HUDEP-2 (cell line): Measurements from ENCODE around the gene RNF44.

Source experiments
- DNase-seq, 76 experiments: peaks; one replicate each; lab custom pipeline; 2025; ENCODE audit not compliant: unreplicated experiment in 76 of 76; lab: John Stamatoyannopoulos, UW

Gene RNF44

DNA sequence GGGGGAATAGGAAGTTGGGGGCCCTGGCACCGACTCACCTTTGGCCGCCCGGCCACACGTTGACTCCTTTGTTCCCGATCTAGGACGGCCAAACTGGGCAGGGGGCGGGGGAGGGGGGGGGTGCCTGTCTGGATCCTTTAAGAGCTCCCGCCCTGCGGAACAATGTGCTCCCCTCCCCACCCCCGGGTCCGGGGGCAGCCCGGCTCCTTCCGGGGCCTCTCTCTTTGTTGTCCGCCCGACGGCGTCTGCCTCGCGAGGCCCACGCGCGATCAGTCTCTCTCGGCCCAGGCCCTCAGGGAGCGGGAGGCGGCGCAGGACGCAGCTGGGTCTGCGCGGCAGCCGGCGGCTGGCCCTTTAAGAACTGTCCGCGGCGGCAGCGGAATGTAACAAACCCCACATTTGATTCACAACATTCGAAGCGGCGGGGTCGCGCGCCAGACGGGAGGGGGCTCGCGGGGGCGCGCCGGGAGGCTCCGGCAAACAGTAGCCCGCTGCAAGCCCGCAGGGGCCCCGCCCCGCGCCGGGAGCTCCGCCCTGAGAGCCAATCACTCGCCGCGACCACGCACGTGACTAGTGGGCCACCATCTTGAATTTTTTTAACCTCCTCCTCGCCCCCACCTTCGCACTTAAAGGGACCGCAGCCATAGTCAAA is at the start of gene RNF44:
Gene RNF44, minus strand, starts transcription at position 501 of the 652 bp plus-strand sequence. CDS start 4,930 bp downstream, outside the sequence.
- DNase-seq: peak in 74 of 76 experiments; percentile 65 to 97 (median 94)

DNA sequence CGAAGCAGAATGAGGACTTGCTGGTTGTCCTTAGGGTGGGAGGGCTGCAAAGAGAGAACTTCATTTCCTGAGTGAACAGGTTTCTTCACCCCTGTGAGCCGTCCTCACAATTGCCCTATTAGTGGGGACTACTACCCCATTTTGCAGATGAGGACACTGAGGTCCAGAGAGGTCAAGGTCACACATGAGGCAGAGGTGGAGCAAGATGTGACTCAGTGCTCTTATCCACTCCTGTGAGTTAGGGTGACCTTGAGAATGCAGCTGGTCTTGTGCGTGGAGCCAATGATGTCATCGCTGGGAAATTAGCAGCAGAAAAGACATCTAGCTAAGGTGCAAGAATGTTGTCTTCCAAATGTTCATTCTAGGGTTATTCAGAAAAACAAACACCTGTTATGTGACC is 45.9 kb upstream of the RNF44 start:
- no peak for DNase-seq

DNA sequence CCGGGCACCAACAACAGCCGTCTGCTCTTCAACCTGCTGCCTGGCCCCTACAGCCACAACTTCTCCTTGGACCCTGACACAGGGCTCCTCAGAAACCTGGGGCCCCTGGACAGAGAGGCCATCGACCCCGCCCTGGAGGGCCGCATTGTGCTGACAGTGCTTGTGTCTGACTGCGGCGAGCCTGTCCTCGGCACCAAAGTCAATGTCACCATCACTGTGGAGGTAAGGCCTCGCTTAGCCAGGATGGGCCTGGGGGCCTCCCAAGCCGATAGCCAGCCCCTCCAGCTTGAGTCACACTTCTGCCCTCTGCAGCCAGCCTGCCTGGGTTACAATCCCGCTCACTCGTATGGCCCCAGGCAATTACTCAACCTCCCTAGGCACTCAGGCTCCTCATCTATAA is 44.2 kb upstream of the RNF44 start:
- DNase-seq: no peak

DNA sequence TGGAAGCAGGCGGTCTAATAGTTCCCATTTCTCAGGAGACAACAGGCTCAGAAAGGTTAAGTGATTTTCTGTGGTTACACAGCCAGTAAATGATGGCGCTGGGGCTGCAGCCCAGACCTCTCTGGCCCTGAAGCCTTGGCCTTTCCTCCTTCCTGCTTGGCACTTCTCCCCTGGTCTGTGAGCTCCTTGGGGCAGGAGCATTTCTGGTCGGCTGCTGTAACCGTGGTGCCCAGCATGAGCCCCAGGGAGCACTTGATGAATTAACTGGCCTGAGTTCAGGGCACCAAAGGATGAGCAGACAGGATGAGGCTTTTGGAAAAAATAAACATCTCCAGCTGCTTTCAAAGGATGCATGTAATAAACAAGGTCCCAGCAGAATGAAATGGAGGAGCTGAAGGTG is 42.1 kb upstream of the RNF44 start:
- DNase-seq: no peak

DNA sequence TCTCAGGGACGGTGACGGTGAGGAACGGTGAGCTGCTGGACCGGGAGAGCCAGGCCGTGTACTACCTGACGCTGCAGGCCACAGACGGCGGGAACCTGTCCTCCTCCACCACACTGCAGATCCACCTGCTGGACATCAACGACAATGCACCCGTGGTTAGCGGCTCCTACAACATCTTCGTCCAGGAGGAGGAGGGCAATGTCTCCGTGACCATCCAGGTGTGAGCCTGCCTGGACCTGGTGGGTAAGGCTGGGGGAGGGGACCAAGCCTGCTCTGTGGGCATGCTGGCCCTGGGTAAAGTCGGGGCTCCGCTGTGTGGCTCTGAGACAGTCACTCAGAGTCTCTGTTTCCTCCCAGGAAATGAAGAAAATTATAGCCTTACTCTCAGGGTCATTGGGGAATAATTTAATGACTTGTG is 41.2 kb upstream of the RNF44 start:
- DNase-seq: peak in 23 of 76 experiments; percentile 0 to 53 (median 17)

DNA sequence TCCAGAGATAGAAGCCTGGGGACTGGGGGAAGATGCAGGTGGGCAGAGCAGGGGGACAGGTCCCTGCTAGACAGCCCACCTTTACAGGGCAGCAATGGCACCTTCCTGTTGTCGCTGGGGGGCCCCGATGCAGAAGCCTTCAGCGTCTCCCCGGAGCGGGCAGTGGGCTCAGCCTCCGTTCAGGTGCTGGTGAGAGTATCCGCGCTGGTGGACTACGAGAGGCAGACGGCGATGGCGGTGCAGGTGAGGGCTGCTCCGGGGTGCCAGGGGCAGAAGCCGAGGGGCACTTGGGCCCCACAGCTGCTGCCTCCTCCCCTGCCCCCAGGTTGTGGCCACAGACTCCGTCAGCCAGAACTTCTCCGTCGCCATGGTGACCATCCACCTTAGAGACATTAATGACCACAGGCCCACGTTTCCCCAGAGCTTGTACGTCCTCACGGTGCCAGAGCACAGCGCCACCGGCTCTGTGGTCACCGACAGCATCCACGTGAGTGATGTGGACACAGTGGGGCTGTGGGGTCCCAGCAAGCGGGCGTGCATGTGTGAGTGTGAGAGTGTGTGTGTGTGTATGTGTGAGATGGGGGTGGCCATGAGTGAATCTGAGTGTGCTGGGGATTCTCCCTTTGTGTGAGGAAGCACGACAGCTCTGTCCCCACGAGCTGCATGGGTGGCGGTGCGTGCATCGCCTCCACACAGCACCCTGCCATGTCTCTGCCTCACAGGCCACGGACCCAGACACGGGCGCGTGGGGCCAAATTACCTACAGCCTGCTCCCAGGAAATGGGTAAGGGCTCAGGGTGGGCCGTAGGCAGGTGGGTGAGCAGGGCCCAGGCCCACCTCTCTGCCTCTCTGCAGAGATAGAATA is 40.3 kb upstream of the RNF44 start:
- no peak for DNase-seq

DNA sequence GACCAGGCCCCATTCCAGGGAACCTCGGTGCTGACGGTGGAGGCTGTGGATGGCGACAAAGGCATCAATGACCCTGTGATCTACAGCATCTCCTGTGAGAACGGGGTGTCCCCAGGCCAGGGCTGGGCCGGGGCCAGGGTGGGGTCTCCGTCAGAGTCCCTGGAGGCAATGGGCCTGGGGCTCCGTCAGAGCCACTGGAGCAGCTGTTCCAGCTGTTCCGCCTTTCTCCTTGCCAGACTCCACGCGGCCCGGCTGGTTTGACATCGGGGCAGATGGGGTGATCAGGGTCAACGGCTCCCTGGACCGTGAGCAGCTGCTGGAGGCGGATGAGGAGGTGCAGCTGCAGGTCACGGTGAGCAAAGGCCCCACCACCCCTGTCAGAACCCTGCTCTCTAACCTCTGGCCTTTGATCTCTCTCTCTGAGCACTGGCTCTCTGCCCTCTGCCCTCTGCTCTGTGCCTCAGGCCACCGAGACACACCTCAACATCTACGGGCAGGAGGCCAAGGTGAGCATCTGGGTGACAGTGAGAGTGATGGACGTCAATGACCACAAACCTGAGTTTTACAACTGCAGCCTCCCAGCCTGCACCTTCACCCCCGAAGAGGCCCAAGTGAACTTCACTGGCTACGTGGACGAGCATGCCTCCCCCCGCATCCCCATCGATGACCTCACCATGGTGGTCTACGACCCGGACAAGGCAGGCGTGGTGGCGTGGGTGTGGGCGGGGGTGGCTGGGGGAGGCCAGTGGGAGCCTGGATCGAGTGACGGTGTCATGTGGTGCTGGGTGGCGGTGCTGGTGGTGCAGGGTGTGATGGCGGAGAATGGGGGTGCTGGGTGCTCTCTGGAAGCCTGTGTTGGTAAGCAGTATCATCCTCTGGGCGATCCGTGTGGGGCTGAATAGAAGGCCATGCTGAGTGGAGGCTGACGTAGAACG is 38.6 kb upstream of the RNF44 start:
- DNase-seq: no peak

DNA sequence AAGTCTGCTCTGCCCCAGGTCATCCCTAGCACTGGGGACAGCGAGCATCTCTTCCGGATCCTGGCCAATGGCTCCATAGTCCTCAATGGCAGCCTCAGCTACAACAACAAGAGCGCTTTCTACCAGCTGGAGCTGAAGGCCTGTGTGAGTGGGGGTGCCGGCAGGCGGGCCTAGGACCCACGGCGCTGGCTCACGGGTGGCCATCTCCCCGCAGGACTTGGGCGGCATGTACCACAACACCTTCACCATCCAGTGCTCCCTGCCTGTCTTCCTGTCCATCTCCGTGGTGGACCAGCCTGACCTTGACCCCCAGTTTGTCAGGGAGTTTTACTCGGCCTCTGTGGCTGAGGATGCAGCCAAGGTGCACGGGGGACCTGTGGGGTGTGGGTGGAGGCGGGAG is 37.9 kb upstream of the RNF44 start:
- DNase-seq: no peak

DNA sequence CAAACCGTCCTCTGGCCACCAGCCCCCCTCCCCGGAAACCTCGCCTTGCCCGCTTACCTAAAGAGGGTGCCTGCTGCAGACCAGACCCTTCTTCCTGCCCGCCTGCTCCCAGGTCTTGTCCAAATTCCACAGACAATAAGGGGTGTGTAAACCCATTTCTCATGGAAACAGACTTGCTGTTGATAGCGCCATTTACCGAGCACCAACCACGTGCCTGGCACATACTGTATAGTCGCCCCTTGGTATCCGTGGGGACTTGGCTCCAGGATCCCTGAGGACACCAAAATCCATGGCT is 37.0 kb upstream of the RNF44 start:
- DNase-seq: no peak

DNA sequence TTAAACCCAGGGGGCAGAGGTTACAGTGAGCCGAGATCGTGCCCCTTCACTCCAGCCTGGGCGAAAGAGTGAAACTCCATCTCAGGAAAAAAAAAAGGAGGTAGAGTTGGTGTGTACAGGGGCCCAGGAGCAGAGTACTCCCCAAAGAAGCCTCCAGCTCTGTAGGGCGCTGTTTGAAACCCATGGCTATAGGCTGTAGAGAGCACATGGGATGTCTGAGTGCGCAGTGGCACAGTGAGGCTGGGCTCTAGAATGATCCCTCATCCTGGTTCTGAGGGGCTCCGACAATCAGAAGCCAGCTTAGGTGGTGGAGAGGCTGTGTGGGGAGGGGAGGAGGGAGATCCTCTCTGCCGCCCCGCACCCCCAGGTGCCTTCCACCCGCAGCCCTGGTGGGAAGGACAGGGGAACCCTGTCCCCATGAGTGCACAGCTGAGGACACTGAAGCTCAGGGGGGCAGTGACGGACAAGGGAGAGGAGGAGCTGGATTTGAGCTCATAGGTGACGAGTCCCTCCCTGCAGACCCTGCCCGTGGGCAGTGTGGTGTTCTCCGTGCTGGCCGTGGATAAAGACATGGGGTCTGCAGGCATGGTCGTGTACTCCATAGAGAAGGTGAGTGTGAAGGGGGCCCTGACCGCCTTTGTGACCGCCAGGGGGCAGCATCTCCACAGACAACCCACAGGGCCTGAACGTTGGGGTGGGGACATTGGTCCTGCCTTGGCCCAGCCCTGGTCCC is 36.5 kb upstream of the RNF44 start:
- peak in 58 of 76 experiments; percentile 1 to 73 (median 41) for DNase-seq

DNA sequence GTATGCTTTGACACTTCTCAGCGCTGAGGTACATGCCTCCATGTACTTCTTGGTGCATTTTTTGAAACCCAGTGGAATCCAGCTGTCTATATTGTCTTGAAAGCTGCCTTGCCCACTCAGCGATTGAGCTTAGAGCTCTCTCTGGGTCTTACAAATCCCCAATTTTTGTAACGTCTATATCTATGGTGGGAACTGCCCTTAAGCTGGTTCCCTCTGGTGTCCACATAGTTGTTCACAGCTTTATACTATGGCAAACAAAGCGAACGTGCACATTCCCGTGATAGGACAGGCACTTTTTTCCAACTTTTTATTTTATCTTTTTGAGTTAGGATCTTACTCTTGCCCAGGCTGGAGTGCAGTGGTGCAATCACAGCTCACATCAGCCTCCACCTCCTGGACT is 32.8 kb upstream of the RNF44 start:
- DNase-seq: no peak

DNA sequence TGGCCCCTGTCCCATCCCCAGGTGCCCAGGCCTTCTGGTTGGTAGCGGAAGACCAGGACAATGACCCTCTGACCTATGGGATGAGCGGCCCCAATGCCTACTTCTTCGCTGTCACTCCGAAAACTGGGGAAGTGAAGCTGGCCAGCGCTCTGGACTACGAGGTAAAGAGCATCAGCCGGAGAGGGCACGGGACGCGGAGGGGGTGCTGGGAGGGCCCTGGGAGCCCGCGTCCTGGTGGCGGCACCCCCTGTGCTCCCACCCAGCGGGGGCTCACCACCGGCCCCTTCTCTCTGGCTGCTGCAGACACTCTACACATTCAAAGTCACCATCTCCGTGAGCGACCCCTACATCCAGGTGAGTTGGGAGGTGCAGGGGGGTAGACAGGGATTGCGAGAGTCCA is 31.5 kb upstream of the RNF44 start:
- DNase-seq: no peak

DNA sequence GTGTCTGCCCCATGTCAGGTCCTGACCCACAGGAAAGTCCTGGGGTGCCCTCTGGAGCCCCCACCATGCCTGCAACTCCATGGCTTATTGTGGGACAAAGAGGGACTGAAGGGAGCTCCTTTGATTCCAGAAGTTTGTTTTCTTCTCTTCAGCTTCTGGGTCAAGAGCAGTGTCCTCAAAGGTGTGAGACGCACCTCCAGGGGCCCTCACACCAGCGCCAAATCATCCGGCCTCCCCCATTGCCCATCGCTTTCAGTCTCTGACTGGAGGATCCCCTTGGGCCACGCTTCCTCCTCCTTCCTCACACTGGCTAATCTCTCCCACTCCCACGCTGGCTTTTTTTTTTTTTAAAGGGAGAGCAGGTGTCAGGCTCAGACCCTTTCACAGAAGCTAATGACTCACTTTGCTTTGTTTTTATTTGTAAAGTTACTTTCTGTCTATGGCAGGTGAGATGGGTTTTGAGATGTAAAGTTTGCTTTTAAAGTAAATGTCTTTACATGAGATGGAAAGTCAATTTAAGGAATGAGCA is 28.6 kb upstream of the RNF44 start:
- DNase-seq: no peak

DNA sequence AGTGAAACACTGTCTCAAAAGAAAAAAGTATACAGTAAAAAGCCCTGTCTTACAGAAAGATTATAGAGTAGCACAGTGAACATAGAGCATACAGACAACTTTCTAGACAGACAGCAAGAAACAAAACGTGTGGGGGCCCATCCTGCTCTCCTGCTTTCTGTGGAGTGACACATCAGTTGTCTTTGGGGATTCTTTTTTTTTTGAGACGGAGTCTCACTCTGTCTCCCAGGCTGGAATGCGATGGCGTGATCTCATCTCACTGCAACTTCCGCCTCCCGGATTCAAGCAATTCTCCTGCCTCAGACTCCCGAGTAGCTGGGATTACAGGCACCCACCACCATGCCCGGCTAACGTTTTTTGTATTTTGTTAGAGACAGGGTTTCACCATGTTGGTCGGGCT is 26.8 kb upstream of the RNF44 start:
- DNase-seq: no peak

DNA sequence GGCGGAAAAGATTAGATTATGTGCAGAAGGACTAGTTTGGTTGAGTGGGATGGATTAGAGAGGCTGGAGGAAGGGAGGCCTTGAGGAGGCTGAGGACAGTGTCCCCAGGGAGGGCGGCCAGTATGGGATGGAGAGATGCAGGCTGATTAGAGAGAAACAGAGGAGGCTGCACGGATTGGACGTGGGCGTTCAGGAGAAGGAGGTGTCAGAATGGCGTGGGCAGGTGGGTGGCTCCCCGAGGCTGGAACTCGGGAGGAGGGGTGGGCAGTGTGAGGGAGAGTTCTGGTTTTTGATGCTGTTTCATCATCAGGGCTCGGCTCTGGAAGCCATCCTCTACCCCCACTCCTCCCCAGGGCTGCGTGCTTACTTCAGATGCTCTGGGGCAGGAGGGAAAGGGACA is 25.0 kb upstream of the RNF44 start:
- no peak for DNase-seq

DNA sequence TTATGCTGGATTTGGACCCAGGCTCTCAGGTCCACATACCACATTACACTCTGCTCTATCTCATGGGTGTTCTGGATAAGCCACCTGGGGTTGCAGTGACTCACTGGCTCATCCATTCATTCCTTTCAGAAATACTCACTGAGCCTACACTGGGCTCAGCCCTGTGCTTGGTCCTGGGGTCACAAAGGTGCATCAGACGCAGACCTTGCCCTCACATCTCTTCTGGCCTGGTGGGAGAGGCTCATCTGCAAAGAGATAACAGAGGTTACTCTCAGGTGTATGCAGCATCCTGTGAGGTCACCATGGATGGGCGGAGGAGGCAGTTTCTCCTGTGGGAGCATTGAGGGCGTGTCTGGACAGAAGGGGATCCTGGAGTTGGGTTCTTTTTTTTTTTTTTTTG is 24.1 kb upstream of the RNF44 start:
- DNase-seq: no peak

DNA sequence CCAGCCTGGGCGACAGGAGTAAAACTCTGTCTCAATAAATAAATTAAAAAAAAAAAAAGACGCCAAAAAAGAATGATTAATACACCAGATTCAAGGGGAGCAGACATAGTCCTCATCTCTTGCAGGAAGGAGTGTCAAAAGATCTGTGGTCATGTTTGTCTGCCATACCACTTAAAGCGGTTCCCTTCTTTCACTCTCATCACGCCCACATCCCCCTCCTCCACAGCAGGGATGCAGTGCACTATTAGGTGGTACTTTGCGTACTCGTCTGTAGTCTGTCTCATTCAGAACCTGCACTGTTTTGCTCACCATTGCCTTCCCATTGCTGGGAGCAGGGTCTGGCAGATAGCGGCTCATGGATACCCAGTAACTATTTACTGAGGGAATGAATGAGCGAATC is 23.2 kb upstream of the RNF44 start:
- no peak for DNase-seq

DNA sequence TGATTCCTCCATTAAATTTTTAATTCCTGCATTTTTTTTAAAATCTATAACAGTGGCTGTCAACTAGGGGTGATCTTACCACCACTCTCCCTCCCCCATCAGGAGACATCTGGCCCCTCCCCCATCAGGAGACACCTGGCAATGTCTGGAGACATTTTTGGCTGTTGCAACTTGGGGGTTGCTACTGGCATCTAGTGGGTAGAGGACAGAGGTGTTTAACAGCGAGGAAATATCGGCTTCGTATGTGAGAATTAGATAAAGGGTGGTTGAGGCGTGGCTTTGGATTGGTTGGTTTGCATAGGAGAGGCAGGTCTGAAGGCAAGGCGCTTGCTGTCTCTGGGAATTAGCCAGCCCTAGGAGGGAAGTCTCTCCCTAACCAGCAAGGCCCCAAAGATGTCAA is 22.5 kb upstream of the RNF44 start:
- peak in 37 of 76 experiments; percentile 2 to 62 (median 29) for DNase-seq

DNA sequence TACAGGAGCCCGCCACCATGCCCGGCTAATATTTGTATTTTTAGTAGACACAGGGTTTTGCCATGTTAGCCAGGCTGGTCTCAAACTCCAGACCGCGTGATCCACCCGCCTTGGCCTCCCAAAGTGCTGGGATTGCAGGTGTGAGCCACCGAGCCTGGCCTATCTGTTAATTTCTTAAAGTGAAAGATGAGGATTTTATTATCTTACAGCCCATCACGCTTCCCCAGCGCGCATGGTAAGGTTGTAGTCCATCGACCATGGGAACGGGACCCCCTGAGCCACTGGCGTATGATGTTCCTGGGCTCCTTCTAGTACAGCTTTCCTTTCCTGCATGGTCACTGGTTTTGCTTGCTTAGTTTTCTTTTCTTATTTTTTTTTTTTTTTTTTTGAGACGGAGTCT is 20.6 kb upstream of the RNF44 start:
- DNase-seq: no peak
